VCaP (cell line): ENCODE data around the gene TBX15.

ENCODE experiments used
- H3K27ac ChIP-seq: fragments of 450-650 bp; 2 replicates; pipeline ENCODE4 v1.5.1; 2017
- TF ChIP-seq, protein P1 (sequence below): fragments of 450-650 bp; conservative IDR thresholded peaks from 2 replicates; pipeline ENCODE4 v1.5.1; 2017; ENCODE audit warnings: mild to moderate bottlenecking, moderate library complexity

The TBX15 gene

DNA sequence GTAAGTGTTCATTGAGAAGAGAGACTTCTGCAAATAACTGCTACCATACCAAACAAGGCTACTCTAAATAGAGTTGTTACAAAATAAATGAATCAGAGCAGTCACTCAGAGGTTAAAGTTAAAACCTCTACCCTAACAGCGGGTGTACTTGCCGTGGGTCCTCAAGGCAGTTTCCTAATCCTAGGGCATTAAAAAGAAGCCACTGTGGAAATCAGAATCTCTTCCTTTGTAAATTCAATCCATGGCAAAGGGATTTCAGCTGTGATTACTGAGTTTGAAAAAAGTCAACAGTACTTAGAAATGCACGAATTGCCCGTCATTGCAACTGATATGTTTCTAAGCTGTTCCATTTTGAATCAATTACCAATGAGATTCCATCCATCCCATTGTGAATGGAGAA is 13.5 kb downstream of the TBX15 start:
- no peak overlapping the region for H3K27ac ChIP-seq
- TF ChIP-seq, protein P1, sequence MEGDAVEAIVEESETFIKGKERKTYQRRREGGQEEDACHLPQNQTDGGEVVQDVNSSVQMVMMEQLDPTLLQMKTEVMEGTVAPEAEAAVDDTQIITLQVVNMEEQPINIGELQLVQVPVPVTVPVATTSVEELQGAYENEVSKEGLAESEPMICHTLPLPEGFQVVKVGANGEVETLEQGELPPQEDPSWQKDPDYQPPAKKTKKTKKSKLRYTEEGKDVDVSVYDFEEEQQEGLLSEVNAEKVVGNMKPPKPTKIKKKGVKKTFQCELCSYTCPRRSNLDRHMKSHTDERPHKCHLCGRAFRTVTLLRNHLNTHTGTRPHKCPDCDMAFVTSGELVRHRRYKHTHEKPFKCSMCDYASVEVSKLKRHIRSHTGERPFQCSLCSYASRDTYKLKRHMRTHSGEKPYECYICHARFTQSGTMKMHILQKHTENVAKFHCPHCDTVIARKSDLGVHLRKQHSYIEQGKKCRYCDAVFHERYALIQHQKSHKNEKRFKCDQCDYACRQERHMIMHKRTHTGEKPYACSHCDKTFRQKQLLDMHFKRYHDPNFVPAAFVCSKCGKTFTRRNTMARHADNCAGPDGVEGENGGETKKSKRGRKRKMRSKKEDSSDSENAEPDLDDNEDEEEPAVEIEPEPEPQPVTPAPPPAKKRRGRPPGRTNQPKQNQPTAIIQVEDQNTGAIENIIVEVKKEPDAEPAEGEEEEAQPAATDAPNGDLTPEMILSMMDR = no peak

DNA sequence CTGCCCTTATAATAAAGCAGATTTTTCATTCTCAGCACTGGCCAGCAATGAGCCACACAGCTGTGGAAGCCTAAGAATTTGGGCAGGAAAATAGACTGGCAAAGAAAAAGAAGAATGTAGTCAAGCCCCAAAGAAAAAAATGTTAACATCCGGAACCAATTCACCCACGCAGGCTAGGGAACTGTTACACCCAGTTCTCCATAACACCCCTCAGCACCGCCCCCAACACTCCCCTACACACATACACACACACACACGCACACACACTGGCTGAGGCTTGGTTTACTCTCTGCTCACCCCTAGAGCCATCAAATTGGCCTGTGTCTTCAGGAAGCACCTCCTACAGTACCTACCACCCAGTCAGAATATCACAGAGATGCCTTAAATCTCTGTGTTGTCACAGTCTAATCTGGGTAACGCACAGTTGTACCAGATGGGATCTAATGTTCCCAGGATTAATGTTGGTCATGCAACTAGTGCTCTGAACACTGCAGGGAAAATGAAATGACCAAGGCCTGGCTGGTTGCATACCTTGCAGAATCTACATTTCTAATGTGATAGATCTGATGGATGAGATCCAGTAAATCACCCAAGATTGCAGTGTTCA is 14.5 kb downstream of the TBX15 start:
- H3K27ac ChIP-seq = no peak overlapping the region
- TF ChIP-seq, protein P1 = no peak

DNA sequence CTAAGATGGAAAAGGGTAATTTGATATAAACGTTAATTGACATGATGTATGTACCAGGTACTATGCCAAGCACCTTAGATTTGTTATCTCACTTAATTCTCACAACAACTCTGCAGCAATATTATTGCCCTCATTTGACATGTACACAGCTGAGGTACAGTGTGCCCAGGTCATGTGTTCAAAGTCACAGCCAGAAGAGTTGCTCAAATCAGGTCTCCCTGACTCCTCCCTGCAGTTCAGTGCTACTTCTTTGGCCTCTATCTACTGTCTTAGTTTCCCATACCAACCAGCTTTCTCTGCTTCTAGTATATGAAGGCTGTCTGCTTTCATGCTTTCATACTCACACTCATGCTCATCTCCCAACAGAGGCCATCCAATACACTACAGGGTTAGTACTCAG is 15.1 kb downstream of the TBX15 start:
- TF ChIP-seq, protein P1 = no peak

DNA sequence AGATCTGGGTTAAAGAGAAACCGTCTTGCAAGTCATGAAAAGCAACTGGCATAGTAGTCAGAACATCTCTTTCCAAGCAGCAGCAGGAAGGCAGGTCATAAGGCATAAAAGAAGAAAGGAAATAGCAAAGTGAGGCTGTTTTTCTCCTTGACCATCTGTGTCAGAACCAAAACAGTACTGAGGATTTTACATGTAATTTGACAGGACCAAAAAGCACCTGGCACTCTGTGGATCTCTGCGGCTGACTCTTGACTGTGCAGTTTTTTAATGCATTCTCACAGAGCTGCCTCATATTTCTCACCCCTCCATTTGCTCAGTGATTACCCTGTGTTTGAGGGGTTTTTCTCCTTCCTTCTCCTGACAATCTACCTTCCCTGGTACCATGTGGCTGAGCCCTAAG is 17.7 kb downstream of the TBX15 start:
- TF ChIP-seq, protein P1 = no peak
- no peak overlapping the region for H3K27ac ChIP-seq

More for the DNA sequence above, 15.1 kb downstream of the TBX15 start:
- no peak overlapping the region for H3K27ac ChIP-seq

DNA sequence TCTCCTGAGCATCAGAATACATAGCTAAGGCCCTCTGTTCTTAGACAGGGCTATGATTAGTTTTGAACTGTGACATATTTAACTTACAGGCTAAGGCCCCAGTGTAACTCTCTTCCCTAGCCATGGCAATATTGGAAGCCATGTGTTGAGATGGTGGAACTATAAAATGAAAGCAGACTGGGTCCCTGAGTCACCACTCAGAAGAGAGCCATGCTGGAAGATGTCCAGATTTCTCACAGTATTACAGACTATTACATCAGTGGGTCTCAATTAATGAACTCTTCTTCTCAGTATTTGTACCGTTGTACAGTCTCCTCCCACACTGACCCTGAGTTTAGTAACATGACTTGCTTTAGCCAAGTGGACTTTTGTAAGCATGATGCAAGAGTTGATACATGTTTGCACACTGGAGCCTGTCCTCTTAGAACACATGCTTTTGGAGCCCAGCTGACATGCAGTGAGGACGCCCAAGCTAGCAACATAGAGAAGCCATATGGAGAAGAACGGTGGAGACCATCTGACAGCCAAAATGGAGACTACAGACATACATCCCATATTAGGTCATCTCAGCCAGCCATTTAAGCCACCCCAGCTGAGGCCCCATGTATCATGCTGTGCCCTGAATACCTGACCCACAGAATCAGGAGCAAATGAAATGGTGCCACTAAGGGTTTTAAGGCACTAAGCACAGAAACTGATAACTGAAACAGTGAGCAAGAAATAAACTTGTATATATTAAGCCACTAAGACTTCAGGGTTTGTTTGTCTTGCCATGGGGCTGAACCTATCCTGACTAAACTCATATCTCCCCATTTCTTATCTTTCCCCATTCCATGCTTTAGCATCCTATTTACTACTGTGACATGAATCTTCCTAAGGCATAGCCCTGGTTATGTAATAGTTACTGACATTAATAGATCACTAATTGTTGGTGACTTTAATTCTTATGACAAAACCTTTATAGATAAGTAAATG is 24.4 kb downstream of the TBX15 start:
- no peak overlapping the region for H3K27ac ChIP-seq
- TF ChIP-seq, protein P1 = no peak

DNA sequence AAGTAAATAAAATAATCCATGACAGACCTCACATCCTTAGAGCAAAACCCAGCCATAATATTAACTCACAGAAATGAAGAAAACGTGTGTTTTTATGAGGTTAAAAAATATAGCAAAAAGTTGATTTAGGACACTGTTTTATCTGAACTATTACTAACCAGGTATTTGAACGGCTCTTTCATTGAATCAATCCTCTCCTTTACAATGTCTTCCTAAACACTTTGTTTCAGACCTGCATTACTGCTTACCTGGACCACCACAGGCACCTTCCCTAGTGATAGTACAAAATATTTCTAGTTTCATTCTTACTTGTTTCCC is 25.0 kb downstream of the TBX15 start:
- no peak overlapping the region for H3K27ac ChIP-seq
- TF ChIP-seq, protein P1 = no peak

DNA sequence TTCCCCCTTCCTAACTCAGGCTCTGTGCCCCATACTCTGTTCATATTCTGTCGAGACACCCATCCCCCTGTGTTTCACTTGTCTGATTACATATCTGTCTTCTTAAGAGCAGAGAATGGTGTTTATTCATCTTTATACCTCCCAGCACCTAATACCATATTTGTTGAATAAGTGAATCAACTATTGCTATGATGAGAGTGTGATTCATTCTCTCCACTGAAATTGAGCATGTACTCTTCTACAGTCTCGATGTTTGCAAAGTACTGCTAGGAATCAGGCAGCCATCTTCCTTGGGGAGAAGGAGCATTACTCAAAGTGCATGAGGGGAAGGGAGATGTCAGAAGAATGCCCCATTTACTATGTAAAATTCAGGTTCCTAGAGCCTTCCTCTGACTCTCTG is 27.0 kb downstream of the TBX15 start:
- TF ChIP-seq, protein P1 = no peak
- H3K27ac ChIP-seq = no peak overlapping the region
